Peyer's patch (tissue), 4 donors: ENCODE results near the gene NCS1.

Source experiments
- POLR2A ChIP-seq, 2 donors: fragments of 450-650 bp; IDR thresholded peaks; one replicate each; pipeline ENCODE4 v1.5.1; 2017; ENCODE audit warnings: antibody characterized with exemption in 2 of 2, mild to moderate bottlenecking in 2 of 2, moderate library complexity in 2 of 2
- TF ChIP-seq, protein P1 (sequence below), 6 experiments: fragments of 450-650 bp in 4 of 6; fragments of 200-600 bp in 2 of 6; sonication (generic) in 1 of 6; IDR thresholded peaks; one replicate each; pipeline ENCODE4 v1.5.1; 2017 to 2019; ENCODE audit warnings: antibody characterized with exemption in 6 of 6, mild to moderate bottlenecking in 3 of 6, moderate library complexity in 1 of 6

- TF ChIP-seq, protein P1, sequence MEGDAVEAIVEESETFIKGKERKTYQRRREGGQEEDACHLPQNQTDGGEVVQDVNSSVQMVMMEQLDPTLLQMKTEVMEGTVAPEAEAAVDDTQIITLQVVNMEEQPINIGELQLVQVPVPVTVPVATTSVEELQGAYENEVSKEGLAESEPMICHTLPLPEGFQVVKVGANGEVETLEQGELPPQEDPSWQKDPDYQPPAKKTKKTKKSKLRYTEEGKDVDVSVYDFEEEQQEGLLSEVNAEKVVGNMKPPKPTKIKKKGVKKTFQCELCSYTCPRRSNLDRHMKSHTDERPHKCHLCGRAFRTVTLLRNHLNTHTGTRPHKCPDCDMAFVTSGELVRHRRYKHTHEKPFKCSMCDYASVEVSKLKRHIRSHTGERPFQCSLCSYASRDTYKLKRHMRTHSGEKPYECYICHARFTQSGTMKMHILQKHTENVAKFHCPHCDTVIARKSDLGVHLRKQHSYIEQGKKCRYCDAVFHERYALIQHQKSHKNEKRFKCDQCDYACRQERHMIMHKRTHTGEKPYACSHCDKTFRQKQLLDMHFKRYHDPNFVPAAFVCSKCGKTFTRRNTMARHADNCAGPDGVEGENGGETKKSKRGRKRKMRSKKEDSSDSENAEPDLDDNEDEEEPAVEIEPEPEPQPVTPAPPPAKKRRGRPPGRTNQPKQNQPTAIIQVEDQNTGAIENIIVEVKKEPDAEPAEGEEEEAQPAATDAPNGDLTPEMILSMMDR (IDR thresholded peaks at IDR 0.05), result no peak
- no peak for TF ChIP-seq POLR2A (IDR thresholded peaks at IDR 0.05)
Measured at GRCh38 chr9:130181678-130182380, 9.6 kb downstream of the NCS1 start.
